Lung (tissue), 12 donors: Measurements from ENCODE around the gene TMCO4. TPM values are rescaled to one million over a fixed set of nuclear protein-coding genes. Genes with fewer than 3 reads are reported as not detected.

Experiments used
- ATAC-seq: fragments of 200-7000 bp; cut with Tn5 transposase; one replicate; pipeline ENCODE4 v1.9.1; 2020; ENCODE audit warnings: moderate number of reproducible peaks; ENCODE audit not compliant: insufficient read depth, low FRiP score
- DNase-seq, 3 donors: peaks; one replicate each; pipeline ENCODE4 v3.0.0-alpha.2; 2013 to 2017
- H3K27ac ChIP-seq, 2 donors: one replicate each; pipeline ENCODE4 v1.5.1; 2013; ENCODE audit warnings: mild to moderate bottlenecking in 2 of 2, moderate library complexity in 2 of 2, control low read depth in 1 of 2, inconsistent platforms in 1 of 2, low read depth in 1 of 2, low read length in 1 of 2
- H3K27me3 ChIP-seq, 3 donors: one replicate each; pipeline ENCODE4 v1.5.1; 2013; ENCODE audit warnings: low read length in 2 of 3; ENCODE audit not compliant: control insufficient read depth in 3 of 3, insufficient read depth in 3 of 3
- H3K36me3 ChIP-seq, 4 donors: one replicate each; pipeline ENCODE4 v1.5.1; 2013; ENCODE audit warnings: low read length in 4 of 4, mild to moderate bottlenecking in 1 of 4, moderate library complexity in 1 of 4; ENCODE audit not compliant: control insufficient read depth in 4 of 4, insufficient read depth in 4 of 4
- H3K4me1 ChIP-seq, 5 donors: one replicate each; pipeline ENCODE4 v1.5.1; 2013; ENCODE audit warnings: low read length in 5 of 5, mild to moderate bottlenecking in 2 of 5, moderate library complexity in 1 of 5; ENCODE audit not compliant: control insufficient read depth in 5 of 5, insufficient read depth in 5 of 5
- H3K4me3 ChIP-seq: one replicate; pipeline ENCODE4 v1.5.1; 2013; ENCODE audit warnings: mild to moderate bottlenecking, control low read depth, moderate library complexity
- H3K9ac ChIP-seq, 2 donors: one replicate each; pipeline ENCODE4 v1.5.1; 2013; ENCODE audit warnings: low read length in 2 of 2, control low read depth in 1 of 2; ENCODE audit not compliant: insufficient read depth in 1 of 2
- H3K9me3 ChIP-seq, 4 donors: one replicate each; pipeline ENCODE4 v1.5.1; 2013; ENCODE audit warnings: low read length in 3 of 4, mild to moderate bottlenecking in 1 of 4, moderate library complexity in 1 of 4; ENCODE audit not compliant: control insufficient read depth in 4 of 4, insufficient read depth in 3 of 4
- WGBS, 2 donors: extraction: QIAGEN DNeasy Blood & Tissue Kit; methylation state at CpG; one replicate each; pipeline ENCODE4 v1.1.7; 2013; 5-methylcytosine and 5-hydroxymethylcytosine counted together
- polyA plus RNA-seq, 2 donors: library from polyadenylated mRNA; stranded (reverse); fragments of 200-250 nt; gene quantifications; one replicate each; pipeline ENCODE4 v1.2.1, GENCODE V29; 2013
- total RNA-seq, 2 donors: library from RNA; depleted of rRNA in 1 of 2; stranded (reverse); fragments of >200 nt in 1 of 2; gene quantifications; one replicate each; pipeline ENCODE4 v1.2.1, GENCODE V29; 2014 to 2021
- TF ChIP-seq, protein P1 (sequence below): IDR thresholded peaks from 2 replicates; pipeline ENCODE4 v1.5.1; 2012; ENCODE audit warnings: mild to moderate bottlenecking; ENCODE audit errors: control extremely low read depth, extremely low read depth
- donor health status: control.
- donor health status: control.
- donor health status: Bipolar disorder and iron deficiency.
- donor health status: healthy.
- donor health status: DM: yes; HTN: yes; CAD: no.

TMCO4 gene
- total and polyA plus RNA-seq, 4 donors: 14.3 to 27.8 (median 19.5) TPM

GRCh38 chr1:19825298-19825697 lies 25.6 kb upstream of the TMCO4 start:
- ATAC-seq: no peak

GRCh38 chr1:19824541-19824940 lies 24.8 kb upstream of the TMCO4 start:
- Histone ChIP-seq H3K4me1 (no peaks in the 10 kb centered on the region), H3K4me3 (no peak overlapping the region), H3K27ac (no peak overlapping the region), H3K27me3 (no peaks in the 10 kb centered on the region), H3K9me3 (no peaks in the 10 kb centered on the region), H3K9ac (no peak overlapping the region), H3K36me3 (no peaks in the 10 kb centered on the region)
- DNase-seq (no peak), ATAC-seq (no peak)
- TF ChIP-seq, protein P1, sequence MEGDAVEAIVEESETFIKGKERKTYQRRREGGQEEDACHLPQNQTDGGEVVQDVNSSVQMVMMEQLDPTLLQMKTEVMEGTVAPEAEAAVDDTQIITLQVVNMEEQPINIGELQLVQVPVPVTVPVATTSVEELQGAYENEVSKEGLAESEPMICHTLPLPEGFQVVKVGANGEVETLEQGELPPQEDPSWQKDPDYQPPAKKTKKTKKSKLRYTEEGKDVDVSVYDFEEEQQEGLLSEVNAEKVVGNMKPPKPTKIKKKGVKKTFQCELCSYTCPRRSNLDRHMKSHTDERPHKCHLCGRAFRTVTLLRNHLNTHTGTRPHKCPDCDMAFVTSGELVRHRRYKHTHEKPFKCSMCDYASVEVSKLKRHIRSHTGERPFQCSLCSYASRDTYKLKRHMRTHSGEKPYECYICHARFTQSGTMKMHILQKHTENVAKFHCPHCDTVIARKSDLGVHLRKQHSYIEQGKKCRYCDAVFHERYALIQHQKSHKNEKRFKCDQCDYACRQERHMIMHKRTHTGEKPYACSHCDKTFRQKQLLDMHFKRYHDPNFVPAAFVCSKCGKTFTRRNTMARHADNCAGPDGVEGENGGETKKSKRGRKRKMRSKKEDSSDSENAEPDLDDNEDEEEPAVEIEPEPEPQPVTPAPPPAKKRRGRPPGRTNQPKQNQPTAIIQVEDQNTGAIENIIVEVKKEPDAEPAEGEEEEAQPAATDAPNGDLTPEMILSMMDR: no peak
- 69 to 77% methylated on average over 4 of the region's 4 CpGs for WGBS, 2 donors

More at GRCh38 chr1:19825298-19825697, 25.6 kb upstream of the TMCO4 start:
- peak in 1 of 3 donors; percentile 14 for DNase-seq
- H3K9ac ChIP-seq: no peak overlapping the region
- TF ChIP-seq, protein P1: no peak
- H3K27me3 ChIP-seq: no peaks in the 10 kb centered on the region
- H3K9me3 ChIP-seq: no peaks in the 10 kb centered on the region
- H3K4me3 ChIP-seq: no peak overlapping the region
- H3K27ac ChIP-seq: no peak overlapping the region
- H3K36me3 ChIP-seq: no peaks in the 10 kb centered on the region
- WGBS, 2 donors: 31 to 42% methylated on average over 6 of the region's 6 CpGs
- no peaks in the 10 kb centered on the region for H3K4me1 ChIP-seq

DNA sequence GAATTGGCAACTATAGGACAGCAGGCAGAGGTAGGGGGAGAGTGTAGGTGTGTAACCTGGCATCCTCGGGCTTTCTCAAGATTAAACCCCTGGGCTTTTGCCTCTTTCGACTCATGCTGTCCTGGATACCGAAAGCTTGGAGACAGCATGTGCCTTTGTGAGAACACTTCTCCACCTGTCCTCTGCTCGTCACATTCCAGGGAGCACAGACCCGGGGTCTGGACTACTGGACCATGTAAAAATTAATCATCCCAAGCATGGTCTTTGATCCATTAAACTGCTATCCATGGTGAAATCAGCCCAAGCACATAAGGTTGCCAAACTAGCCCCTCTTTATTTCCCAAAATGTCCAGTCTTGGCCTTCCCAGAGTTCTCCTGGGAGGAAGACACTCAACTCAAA lies 24.3 kb upstream of the TMCO4 start:
- H3K9me3 ChIP-seq: no peaks in the 10 kb centered on the region
- no peaks in the 10 kb centered on the region for H3K4me1 ChIP-seq
- DNase-seq: no peak
- H3K4me3 ChIP-seq: no peak overlapping the region
- no peaks in the 10 kb centered on the region for H3K27me3 ChIP-seq
- no peak overlapping the region for H3K27ac ChIP-seq
- WGBS, 2 donors: 85 to 87% methylated on average over 5 of the region's 5 CpGs
- H3K9ac ChIP-seq: no peak overlapping the region
- TF ChIP-seq, protein P1: no peak
- no peaks in the 10 kb centered on the region for H3K36me3 ChIP-seq
- no peak for ATAC-seq

DNA sequence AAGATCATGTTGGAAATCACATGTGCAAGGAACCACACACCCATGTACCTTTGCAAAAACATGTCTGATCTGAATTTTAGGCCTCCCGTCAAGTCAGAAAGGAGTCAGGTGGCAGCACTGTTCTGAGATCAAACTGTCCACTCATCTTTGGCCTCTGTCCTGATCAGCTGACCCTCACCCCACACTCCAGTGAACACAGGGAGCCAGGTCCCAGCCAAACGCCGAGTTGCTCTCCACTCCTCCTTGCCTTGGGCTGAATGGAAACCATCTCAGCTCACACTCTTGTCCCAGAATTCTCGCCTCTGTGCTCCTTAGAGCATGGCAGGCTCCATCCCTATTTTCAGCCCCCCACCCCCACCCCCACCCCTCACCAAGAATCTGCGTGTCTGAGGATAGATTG lies 20.0 kb upstream of the TMCO4 start:
- no peaks in the 10 kb centered on the region for H3K36me3 ChIP-seq
- ATAC-seq (no peak), DNase-seq (no peak)
- H3K4me3 ChIP-seq: no peak overlapping the region
- 66 to 81% methylated on average over 5 of the region's 5 CpGs for WGBS, 2 donors
- no peak overlapping the region for H3K27ac ChIP-seq
- H3K9me3 ChIP-seq: no peaks in the 10 kb centered on the region
- TF ChIP-seq, protein P1: no peak
- peaks cover 0 to 6% (median under 1%) of the 10 kb centered on the region in 5 donors for H3K4me1 ChIP-seq
- H3K27me3 ChIP-seq: no peaks in the 10 kb centered on the region
- no peak overlapping the region for H3K9ac ChIP-seq
